NCI-H128 (cell line): ENCODE measurements around the gene AP5Z1.
"Not testable (repeated sequence)": the region's sequence is repeated elsewhere in the genome, so short reads cannot be mapped to it uniquely, and the experiment has no call there.

Experiments used
- DNase-seq: peaks from one replicate; lab custom pipeline; 2025; ENCODE audit not compliant: unreplicated experiment; lab: John Stamatoyannopoulos, UW

The AP5Z1 gene

DNA sequence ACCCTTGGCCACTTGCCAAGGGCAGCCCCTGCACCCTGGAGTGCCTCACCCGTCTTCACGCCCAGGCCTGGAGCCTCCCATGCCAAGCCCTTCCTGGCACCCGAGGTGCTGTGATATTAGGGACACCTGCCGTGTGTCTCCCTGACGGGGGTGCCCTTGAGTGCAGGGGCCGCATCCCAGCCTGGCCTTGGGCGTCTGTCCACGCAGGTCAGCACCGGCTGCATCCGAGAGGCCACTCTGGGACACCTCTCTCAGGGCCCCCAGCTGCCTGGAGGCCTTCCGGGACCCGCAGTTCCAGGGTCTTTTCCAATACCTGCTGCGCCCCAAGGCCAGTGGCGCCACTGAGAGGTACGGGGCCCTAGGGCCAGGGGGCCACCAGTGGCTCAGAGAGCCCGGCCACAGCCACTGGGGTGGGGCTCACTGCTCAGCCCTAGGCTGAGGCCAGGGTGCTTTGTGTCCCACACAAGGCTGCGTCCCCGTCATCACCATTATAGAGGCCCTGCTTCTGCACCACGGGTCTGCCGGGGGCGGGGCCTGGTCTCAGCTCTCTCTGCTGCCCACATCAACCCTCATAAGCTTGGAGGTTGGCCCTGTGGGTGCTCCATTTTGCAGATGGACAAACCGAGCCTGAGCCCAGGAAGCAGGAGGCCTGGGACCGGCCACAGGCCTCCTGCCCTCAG is 12.7 kb downstream of the AP5Z1 start:
- DNase-seq = no peak

DNA sequence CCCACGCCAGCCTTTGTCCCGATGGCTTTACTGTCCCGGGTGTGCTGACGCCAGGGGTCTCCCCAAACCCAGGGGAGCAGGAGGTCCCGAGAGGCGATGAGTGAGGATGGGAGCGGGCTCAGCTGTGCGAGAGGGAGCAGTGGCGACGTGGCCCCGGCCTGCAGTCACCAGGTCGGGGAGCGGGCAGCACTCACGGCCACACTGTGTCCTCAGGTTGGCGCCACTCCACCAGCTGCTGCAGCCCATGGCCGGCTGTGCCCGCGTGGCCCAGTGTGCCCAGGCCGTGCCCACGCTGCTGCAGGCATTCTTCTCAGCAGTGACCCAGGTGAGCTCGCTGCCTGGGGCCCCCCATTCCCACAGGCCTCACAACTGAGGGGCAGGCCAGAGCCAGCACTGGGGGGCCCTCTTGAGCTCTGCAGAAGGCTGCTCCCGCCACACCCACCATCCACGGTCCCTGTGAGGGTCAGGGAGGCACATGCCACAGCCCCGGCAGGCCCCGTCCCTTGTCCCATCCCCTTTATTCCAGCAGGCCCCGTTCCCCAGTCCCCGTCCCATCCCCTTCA is 13.3 kb downstream of the AP5Z1 start:
- DNase-seq = no peak

- no peak for DNase-seq
These were observed 14.0 kb downstream of the AP5Z1 start for GRCh38 chr7:4789194-4790077.

- DNase-seq = no peak
These were observed 14.6 kb downstream of the AP5Z1 start for GRCh38 chr7:4790078-4790465.

- DNase-seq = no peak
These were observed 15.1 kb downstream of the AP5Z1 start for GRCh38 chr7:4790516-4790991.

DNA sequence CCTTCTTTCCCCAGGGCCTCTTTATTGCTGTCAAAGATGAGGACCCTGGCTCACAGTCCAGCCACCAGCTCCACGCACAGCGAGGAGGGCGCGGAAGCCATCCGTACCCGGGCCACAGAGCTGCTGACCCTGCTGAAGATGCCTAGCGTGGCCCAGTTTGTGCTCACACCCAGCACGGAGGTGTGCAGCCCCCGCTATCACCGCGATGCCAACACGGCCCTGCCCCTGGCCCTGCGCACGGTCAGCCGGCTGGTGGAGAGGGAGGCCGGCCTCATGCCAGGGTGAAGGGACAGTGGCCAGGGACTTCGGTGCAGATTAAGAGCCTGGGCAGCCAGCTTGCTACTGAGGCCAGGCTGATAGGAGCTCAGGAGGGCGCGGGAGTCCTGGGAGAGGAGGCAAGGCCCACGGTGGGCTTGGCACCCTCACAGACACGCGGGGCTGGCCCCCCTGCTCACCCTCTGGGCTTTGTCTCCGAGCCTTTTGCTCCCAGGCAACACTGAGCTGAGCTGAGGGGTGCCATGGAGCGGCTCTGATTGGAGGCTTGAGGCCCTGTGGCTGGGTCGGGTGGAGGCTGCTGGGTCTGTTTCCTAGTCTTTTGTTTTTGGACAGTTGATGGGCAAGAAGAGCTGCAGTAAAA is 15.8 kb downstream of the AP5Z1 start:
- DNase-seq = no peak

GRCh38 chr7:4791738-4792536 is 16.5 kb downstream of the AP5Z1 start:
- DNase-seq = no peak

- DNase-seq = no peak
These were observed 17.2 kb downstream of the AP5Z1 start for GRCh38 chr7:4792537-4793126.

DNA sequence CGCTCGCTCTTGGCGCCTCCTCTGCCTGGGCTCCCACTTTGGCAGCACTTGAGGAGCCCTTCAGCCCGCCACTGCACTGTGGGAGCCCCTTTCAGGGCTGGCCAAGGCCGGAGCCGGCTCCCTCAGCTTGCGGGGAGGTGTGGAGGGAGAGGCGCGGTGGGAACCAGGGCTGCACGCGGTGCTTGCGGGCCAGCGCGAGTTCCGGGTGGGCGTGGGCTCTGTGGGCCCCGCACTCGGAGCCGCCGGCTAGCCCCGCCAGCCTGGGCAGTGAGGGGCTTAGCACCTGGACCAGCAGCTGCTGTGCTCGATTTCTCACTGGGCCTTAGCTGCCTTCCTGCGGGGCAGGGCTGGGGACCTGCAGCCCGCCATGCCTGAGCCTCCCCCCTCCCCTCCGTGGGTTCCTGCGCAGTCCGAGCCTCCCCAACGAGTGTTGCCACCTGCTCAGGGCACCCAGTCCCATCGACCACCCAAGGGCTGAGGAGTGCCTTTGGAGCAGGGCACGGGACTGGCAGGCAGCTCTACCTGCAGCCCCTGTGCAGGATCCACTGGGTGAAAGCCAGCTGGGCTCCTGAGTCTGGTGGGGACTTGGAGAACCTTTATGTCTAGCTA is 18.1 kb downstream of the AP5Z1 start:
- DNase-seq = not testable (repeated sequence)

GRCh38 chr7:4794171-4794570 is 18.7 kb downstream of the AP5Z1 start:
- DNase-seq = not testable (repeated sequence)

DNA sequence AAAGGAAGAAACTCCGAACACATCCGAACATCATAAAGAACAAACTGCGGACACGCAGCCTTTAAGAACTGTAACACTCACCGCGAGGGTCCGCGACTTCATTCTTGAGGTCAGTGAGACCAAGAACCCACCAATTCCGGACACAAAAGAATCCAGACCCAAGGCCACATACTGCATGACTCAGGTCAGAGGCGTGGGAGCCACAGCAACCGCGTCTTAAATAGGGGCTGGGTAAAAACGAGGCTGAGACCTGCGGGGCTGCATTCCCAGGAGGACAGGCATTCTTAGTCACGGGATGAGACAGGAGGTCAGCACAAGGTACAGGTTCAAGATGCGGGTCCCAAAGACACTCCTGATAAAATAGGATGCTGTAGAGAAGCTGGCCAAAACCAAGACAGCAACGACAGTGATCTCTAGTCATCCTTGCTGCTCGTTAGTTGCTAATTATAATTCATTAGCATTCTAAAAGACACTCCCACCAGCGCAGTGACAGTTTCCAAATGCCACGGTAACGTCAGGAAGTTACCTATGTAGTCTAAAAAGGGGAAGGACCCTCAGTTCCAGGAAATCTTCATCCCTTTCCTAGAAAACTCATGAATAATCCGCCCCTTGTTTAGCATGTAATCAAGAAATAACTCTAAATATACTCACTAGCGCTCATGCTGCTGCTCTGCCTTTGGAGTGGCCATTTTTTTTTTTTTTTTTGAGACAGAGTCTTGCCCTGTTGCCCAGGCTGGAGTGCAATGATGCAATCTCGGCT is 19.3 kb downstream of the AP5Z1 start:
- DNase-seq = no peak

GRCh38 chr7:4796453-4796852 is 21.0 kb downstream of the AP5Z1 start:
- DNase-seq = no peak

- no peak for DNase-seq
These were observed 22.7 kb downstream of the AP5Z1 start for GRCh38 chr7:4797858-4798705.

- no peak for DNase-seq
These were observed 23.3 kb downstream of the AP5Z1 start for GRCh38 chr7:4798706-4799235.

DNA sequence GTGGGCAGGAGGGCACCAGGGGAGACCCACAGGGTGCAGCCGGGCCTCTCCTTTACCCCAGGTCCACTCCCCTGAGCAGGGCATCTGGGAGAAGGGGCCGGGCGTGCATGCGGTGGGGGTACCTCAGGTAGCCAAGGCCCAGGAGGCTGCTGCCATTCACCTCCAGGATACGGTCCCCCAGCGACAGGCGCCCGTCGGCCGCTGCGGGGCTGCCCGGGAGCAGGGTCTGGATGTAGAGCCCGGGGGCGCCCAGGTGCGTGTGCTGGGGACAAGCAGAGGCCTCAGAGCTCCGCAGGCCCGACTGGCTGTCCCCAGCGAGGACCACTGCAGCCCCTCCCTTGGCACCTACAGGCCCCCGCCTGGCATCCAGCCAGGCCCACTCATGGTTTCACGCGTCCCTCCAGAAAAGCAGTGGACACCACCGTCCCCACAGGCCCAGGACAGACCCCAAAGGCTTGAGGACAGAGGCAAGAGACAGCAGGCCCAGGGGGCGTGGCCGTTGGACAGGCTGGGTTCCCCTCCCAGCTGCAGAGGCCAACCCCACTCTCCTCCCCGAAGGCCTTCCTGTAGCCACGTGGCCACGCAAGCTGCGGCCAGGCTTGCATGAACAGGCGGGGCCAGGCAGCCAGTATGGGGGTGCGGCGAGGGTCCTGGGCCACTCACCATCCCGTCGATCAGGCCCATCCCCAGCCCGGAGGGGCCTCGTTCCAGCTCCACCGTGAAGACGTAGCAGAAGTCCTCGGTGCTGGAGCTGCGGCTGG is 24.3 kb downstream of the AP5Z1 start:
- no peak for DNase-seq

- no peak for DNase-seq
These were observed 25.1 kb downstream of the AP5Z1 start for GRCh38 chr7:4800487-4800886.
